Measurements from ENCODE around the gene MAPK1IP1L. TPM values are rescaled to one million over a fixed set of nuclear protein-coding genes. Genes with fewer than 3 reads are reported as not detected.

The MAPK1IP1L gene
- total and polyA plus RNA-seq, 2 of the 4 experiments (the other 2 are of a cell fraction) = 44.8 to 168 TPM

- peak; percentile 94 for DNase-seq
- Histone ChIP-seq H3K14ac (replicated peaks; ENCODE audit: low read depth, low read length) (peak overlapping the region; percentile 68), H2BK5ac (ENCODE audit: low read depth, low read length, poor library complexity, severe bottlenecking) (peak overlapping the region; percentile 92), H3K23ac (ENCODE audit: low read depth, low read length) (peak overlapping the region; percentile 67), H2AK5ac (ENCODE audit: low read depth, low read length) (peak overlapping the region; percentile 66; the same call in 1 of the 2 replicates), H2AFZ (replicated peaks; ENCODE audit: low read length, poor library complexity) (peak overlapping the region; percentile 15), H3K9me3 (ENCODE audit: control insufficient read depth, insufficient read depth, low read length) (no peaks in the 10 kb centered on the region), H2AK9ac (replicated peaks; ENCODE audit: low read depth, low read length, poor library complexity) (no peak overlapping the region), H3K79me1 (ENCODE audit: low read depth in 1 of 2, low read length in 2 of 2) (peaks cover 0 to 22% of the 10 kb centered on the region in 2 experiments; a peak in 2 of 4 replicates), H3K56ac (ENCODE audit: extremely low read depth, insufficient read depth, low read length) (no peak overlapping the region; the same call in 1 of the 2 replicates), H4K5ac (ENCODE audit: low read depth, low read length) (no peak overlapping the region), H4K20me1 (ENCODE audit: insufficient read depth, low read length) (peaks cover 4% of the 10 kb centered on the region; the same call in 1 of the 2 replicates), H3K9ac (ENCODE audit: low read depth, low read length) (peak overlapping the region; percentile 41; the same call in 1 of the 2 replicates), H3K36me3 (ENCODE audit: control insufficient read depth, insufficient read depth, low read length) (peaks cover 1% of the 10 kb centered on the region; the same call in 1 of the 2 replicates), H3K18ac (ENCODE audit: low read depth, low read length) (peak overlapping the region; percentile 46; the same call in 1 of the 2 replicates), H3K4me2 (ENCODE audit: low read depth, low read length) (peak overlapping the region; percentile 61; the same call in 1 of the 2 replicates), H2BK15ac (ENCODE audit: low read depth, low read length) (no peak overlapping the region), H3K4me1 (ENCODE audit: control insufficient read depth, insufficient read depth, low read length) (peaks cover 15% of the 10 kb centered on the region), H2BK120ac (ENCODE audit: low read depth, low read length) (peak overlapping the region; percentile 53; the same call in 1 of the 2 replicates), H3K27me3 (ENCODE audit: control insufficient read depth, insufficient read depth, low read length) (no peaks in the 10 kb centered on the region), H3K27ac (ENCODE audit: insufficient read depth, low read length) (peak overlapping the region; percentile 64), H3K4ac (ENCODE audit: low read depth, low read length) (peak overlapping the region; percentile 59), H3K9me1 (ENCODE audit: insufficient read depth, low read length) (peaks cover 10% of the 10 kb centered on the region), H4K8ac (ENCODE audit: low read depth in 2 of 2, low read length in 2 of 2) (peak overlapping the region in 1 of 2 experiments; percentile 49; a peak in 2 of 4 replicates), H2BK20ac (ENCODE audit: low read depth, low read length) (peak overlapping the region; percentile 2; the same call in 1 of the 2 replicates), H3K4me3 (ENCODE audit: insufficient read depth, low read depth, low read length) (no peak overlapping the region), H4K91ac (ENCODE audit: insufficient read depth, low read depth, low read length) (0 out of 2 replicates have a peak overlapping the region, but pooled peaks have one; percentile 26)
- intact Hi-C loops (cut with micrococcal nuclease) (no loop called here), in situ Hi-C loops (cut with MboI; ENCODE audit: low sequenced_read_pairs) (no loop called here), dilution Hi-C loops (cut with HindIII; ENCODE audit: low sequenced_read_pairs, unreplicated experiment) (no loop called here)
- BruUV-seq (replicated peaks) = no TSS peak
- ChIA-PET POLR2A (ENCODE audit: unreplicated experiment) (interaction anchor here (0.6 kb wide), 1 partner anchor 19 kb away, joined by 3 read pairs; no protein-coding TSS in a partner anchor), CTCF (interaction anchor here (0.6 to 1.6 kb wide), 2 partner anchors 21 to 101 kb away, joined by 3 to 10 read pairs; partner anchors contain the start of gene MAPK1IP1L)
- WGBS, 2 experiments (ENCODE audit: extremely low coverage in 2 of 2, insufficient read length in 1 of 2) = no CpG with 5 or more reads among the region's 10 CpGs
- peak; percentile 47 for ATAC-seq (ENCODE audit: low read depth)
- no peak for TF ChIP-seq CHD1 (IDR thresholded peaks at IDR 0.05; ENCODE audit: low read depth, low read length)
- peak; percentile 47; the same call in 1 of the 2 replicates for TF ChIP-seq POLR2A (IDR thresholded peaks at IDR 0.05; ENCODE audit: low read depth, low read length)
- TF ChIP-seq SMC3 (IDR thresholded peaks at IDR 0.05; ENCODE audit: low read depth, low read length) = no peak
- no peak for TF ChIP-seq RAD21 (IDR thresholded peaks at IDR 0.05; ENCODE audit: low read length)
- TF ChIP-seq RCOR1 (IDR thresholded peaks at IDR 0.05; ENCODE audit: insufficient replicate concordance, low read length) = no peak
- 0 out of 2 replicates have a peak, but pooled peaks have one; percentile 30 for TF ChIP-seq MAFK (IDR thresholded peaks at IDR 0.05; ENCODE audit: low read depth, low read length)
- no peak for TF ChIP-seq CEBPB (IDR thresholded peaks at IDR 0.05; ENCODE audit: low read depth, low read length)
- no peak for TF ChIP-seq RFX5 (IDR thresholded peaks at IDR 0.05; ENCODE audit: low read depth, low read length)
- peak; percentile 43 for TF ChIP-seq FOS (IDR thresholded peaks at IDR 0.05; ENCODE audit: low read depth, low read length)
- TF ChIP-seq BHLHE40 (IDR thresholded peaks at IDR 0.05; ENCODE audit: low read depth, low read length) = peak; percentile 89
- no peak for TF ChIP-seq CTCF (conservative IDR thresholded peaks at IDR 0.05; ENCODE audit: low read depth, low read length)
- TF ChIP-seq NFE2L2 (IDR thresholded peaks at IDR 0.05; ENCODE audit: low read depth, low read length) = peak; percentile 71
- peak; percentile 69; the same call in 1 of the 2 replicates for TF ChIP-seq MXI1 (IDR thresholded peaks at IDR 0.05; ENCODE audit: borderline replicate concordance, low read depth, low read length)
- TF ChIP-seq ELK1 (IDR thresholded peaks at IDR 0.05; ENCODE audit: borderline replicate concordance, low read depth, low read length) = no peak
Observed at GRCh38 chr14:55071870-55072640, 20.6 kb downstream of the MAPK1IP1L start.

All from IMR-90 (cell line).